K562 (cell line): Measurements from ENCODE around the gene EMC10. TPM values are rescaled to one million over a fixed set of nuclear protein-coding genes. Genes with fewer than 3 reads are reported as not detected.

Experiments
- ATAC-seq: fragments of 200-7000 bp; cut with Tn5 transposase; 3 replicates; pipeline ENCODE4 v1.9.1; 2020; ENCODE audit warnings: moderate library complexity
- BruUV-seq: library from RNA; stranded (reverse); fragments of 400-500 nt; replicated peaks from 2 replicates; lab custom pipeline; 2021; lab: Mats Ljungman, UMichigan
- CTCF ChIA-PET: fragments of 300-600 bp; formaldehyde crosslinking; extraction: SDS; loops from one replicate; lab custom pipeline; 2021; ENCODE audit warnings: low intra/inter-chr PET ratio; lab: Yijun Ruan, JAX
- POLR2A ChIA-PET: fragments of 300-600, 350-650 bp; sonication (Branson Sonifier 250); formaldehyde crosslinking; extraction: SDS; loops from one replicate; lab custom pipeline; 2021; ENCODE audit warnings: antibody characterized with exemption, inconsistent platforms; lab: Yijun Ruan, JAX
- DNase-seq, 4 experiments: peaks; one replicate each; pipeline versions ENCODE4 v3.0.0 to v3.0.0-alpha.2; 2011 to 2018; ENCODE audit warnings: low spot score in 3 of 4, mixed read lengths in 3 of 4; ENCODE audit errors: extremely low read depth in 1 of 4
- FAIRE-seq: peaks from 2 replicates; lab custom pipeline; 2011; peaks lifted over from hg19 to GRCh38; lab: Jason Lieb, UNC
- H2AFZ ChIP-seq: 2 replicates; pipeline ENCODE4 v1.6.0; 2011; ENCODE audit warnings: low read depth, low read length, control low read depth, inconsistent platforms
- H3K27ac ChIP-seq: fragments of 200-600 bp; 3 replicates; pipeline ENCODE4 v1.8.0; 2011; ENCODE audit warnings: low read depth, mild to moderate bottlenecking, control low read depth, inconsistent platforms, low read length, moderate library complexity, mixed read lengths; ENCODE audit errors: extremely low read depth
- H3K27me3 ChIP-seq, 2 experiments: fragments of 300-600 bp in 1 of 2; 2 replicates in 1 of 2; 3 replicates in 1 of 2; pipeline versions ENCODE4 v1.6.0 to v1.8.0; 2011; ENCODE audit warnings: inconsistent platforms in 2 of 2, low read length in 2 of 2, mild to moderate bottlenecking in 1 of 2, mixed read lengths in 1 of 2, moderate library complexity in 1 of 2; ENCODE audit not compliant: control insufficient read depth in 2 of 2, insufficient read depth in 2 of 2
- H3K36me3 ChIP-seq: fragments of 300-600 bp; 3 replicates; pipeline ENCODE4 v1.8.0; 2011; ENCODE audit warnings: mild to moderate bottlenecking, low read length, inconsistent platforms; ENCODE audit not compliant: control insufficient read depth, insufficient read depth
- H3K4me1 ChIP-seq, 2 experiments: fragments of 200-600 bp in 1 of 2; replicated peaks in 1 of 2; 2 replicates in 1 of 2; 3 replicates in 1 of 2; pipeline versions ENCODE4 v1.5.1 to v1.8.0; 2011; ENCODE audit warnings: inconsistent platforms in 2 of 2, low read length in 2 of 2, mild to moderate bottlenecking in 1 of 2, mixed read lengths in 1 of 2, moderate library complexity in 1 of 2; ENCODE audit not compliant: control insufficient read depth in 2 of 2, insufficient read depth in 2 of 2
- H3K4me2 ChIP-seq: 2 replicates; pipeline ENCODE4 v1.6.1; 2011; ENCODE audit warnings: low read length, control low read depth, inconsistent platforms, mixed read lengths; ENCODE audit not compliant: insufficient read depth
- H3K4me3 ChIP-seq: fragments of 200-600 bp; sonication (generic), shearing (Covaris generic); 2 replicates; pipeline ENCODE4 v1.5.1; 2016; ENCODE audit warnings: control low read depth, inconsistent platforms
- H3K79me2 ChIP-seq: fragments of 200-600 bp; 3 replicates; pipeline ENCODE4 v1.8.0; 2011; ENCODE audit warnings: low read length, inconsistent platforms; ENCODE audit not compliant: control insufficient read depth, insufficient read depth
- H3K9ac ChIP-seq, 2 experiments: 2 replicates each; pipeline versions ENCODE4 v1.6.0 to v1.6.1; 2011; ENCODE audit warnings: low read depth in 2 of 2, low read length in 2 of 2, control low read depth in 1 of 2, inconsistent platforms in 1 of 2, mild to moderate bottlenecking in 1 of 2, mixed read lengths in 1 of 2; ENCODE audit not compliant: insufficient read depth in 1 of 2
- H3K9me1 ChIP-seq: one replicate; pipeline ENCODE4 v1.6.0; 2011; ENCODE audit warnings: inconsistent platforms, mild to moderate bottlenecking, low read length, moderate library complexity; ENCODE audit not compliant: control insufficient read depth, insufficient read depth
- H3K9me3 ChIP-seq: replicated peaks from 2 replicates; pipeline ENCODE4 v1.5.1; 2011; ENCODE audit warnings: low read depth, low read length, inconsistent platforms; ENCODE audit not compliant: control insufficient read depth, insufficient read depth
- H4K20me1 ChIP-seq: replicated peaks from 2 replicates; pipeline ENCODE4 v1.6.1; 2011; ENCODE audit warnings: low read length, inconsistent platforms, mixed read lengths; ENCODE audit not compliant: control insufficient read depth, insufficient read depth
- BRF1 ChIP-seq: IDR thresholded peaks from 3 replicates; pipeline ENCODE4 v1.6.1; 2011; ENCODE audit warnings: borderline replicate concordance, mild to moderate bottlenecking; ENCODE audit not compliant: insufficient read length; ENCODE audit errors: extremely low read depth
- CBX2 ChIP-seq: fragments of 200-600 bp; sonication (generic); IDR thresholded peaks from one replicate; pipeline ENCODE4 v1.6.1; 2012; ENCODE audit warnings: mild to moderate bottlenecking, low read length, inconsistent platforms; ENCODE audit not compliant: insufficient read depth, poor library complexity, severe bottlenecking
- KDM2B ChIP-seq: fragments of 250-450 bp; sonication (Bioruptor Pico); IDR thresholded peaks from 2 replicates; pipeline ENCODE4 v1.8.0; 2021; ENCODE audit warnings: mild to moderate bottlenecking, moderate library complexity
- PTRF ChIP-seq: fragments of 450-650 bp; IDR thresholded peaks from 2 replicates; pipeline ENCODE4 v1.6.1; 2016; ENCODE audit warnings: mild to moderate bottlenecking, missing genetic modification characterization, missing compliant biosample characterization
- U2AF1 ChIP-seq: fragments of 200-400 bp; formaldehyde crosslinking; optimal IDR thresholded peaks from 2 replicates; pipeline ENCODE3; 2017; ENCODE audit warnings: mild to moderate bottlenecking, low read depth, low read length, moderate library complexity
- ZNF830 ChIP-seq: fragments of 250-450 bp; sonication (Bioruptor Pico); IDR thresholded peaks from 2 replicates; pipeline ENCODE4 v1.5.0; 2021; ENCODE audit warnings: mild to moderate bottlenecking
- WGBS: fragments of 100-300 bp; shearing (Covaris generic); methylation state at CpG from one replicate; pipeline ENCODE4 v1.1.6; 2016; ENCODE audit warnings: low coverage, mixed read lengths; ENCODE audit not compliant: insufficient coverage; ENCODE audit errors: missing lambda C conversion rate; 5-methylcytosine and 5-hydroxymethylcytosine counted together
- in situ Hi-C: fragments of 300-500 bp; cut with MboI; formaldehyde crosslinking; loops from 4 replicates; pipeline ENCODE4 v1.15.0; 2018; ENCODE audit warnings: inconsistent platforms, mixed read lengths
- intact Hi-C: fragments of 100-400 bp; cut with micrococcal nuclease; formaldehyde crosslinking; loops from 2 replicates; pipeline ENCODE4 v1.14.2; 2022
- polyA plus RNA-seq, 8 experiments: library from polyadenylated mRNA; depleted of rRNA in 4 of 8; stranded (reverse) in 5 of 8; unstranded in 3 of 8; fragments of >200 nt; fragmentation: Nextera tagmentation in 2 of 8; fragmentation: Illumina TruSeq in 1 of 8; extraction: Ambion mirVana in 2 of 8; extraction: Trizol in 1 of 8; gene quantifications; 2 replicates each; pipeline versions ENCODE4 v1.2.1 to v1.2.3, GENCODE V29; 2011 to 2014; ENCODE audit warnings: inconsistent platforms in 1 of 8, missing spikeins in 1 of 8
- total RNA-seq, 7 experiments: library from RNA; depleted of rRNA in 6 of 7; stranded (reverse); fragments of >200 nt in 6 of 7; fragmentation: Illumina TruSeq in 2 of 7; extraction: Trizol in 2 of 7; gene quantifications; 2 replicates each; pipeline versions ENCODE4 v1.2.1 to v1.2.3, GENCODE V29; 2011 to 2021; ENCODE audit warnings: low replicate concordance in 1 of 7

Gene EMC10
- total and polyA plus RNA-seq, 9 of the 15 experiments (the other 6 are each of a cell fraction or from before 2014, with no cell fraction given), result 1.4 to 46.0 (median 13.1) TPM

- Histone ChIP-seq H3K9me1 (no peaks in the 10 kb centered on the region), H3K79me2 (no peaks in the 10 kb centered on the region), H3K36me3 (no peaks in the 10 kb centered on the region), H2AFZ (no peak overlapping the region), H4K20me1 (no peaks in the 10 kb centered on the region), H3K27me3 (no peaks in the 10 kb centered on the region), H3K4me3 (no peak overlapping the region), H3K4me2 (no peak overlapping the region), H3K9ac (no peak overlapping the region), H3K27ac (no peak overlapping the region), H3K4me1 (peaks cover 3 to 31% of the 10 kb centered on the region in 2 experiments; a peak in 4 of 5 replicates), H3K9me3 (no peaks in the 10 kb centered on the region)
- no peak for DNase-seq
- BruUV-seq, result no TSS peak
- intact Hi-C loops, result no loop called here
- CTCF ChIA-PET, result no interaction called here
- POLR2A ChIA-PET, result no interaction called here
- in situ Hi-C loops, result no loop called here
- ATAC-seq, result no peak
- no peak for FAIRE-seq
- WGBS, result 46% methylated on average over 5 of the region's 8 CpGs
- TF ChIP-seq KDM2B (CRISPR knock-in tag), result no peak
- TF ChIP-seq ZNF830 (CRISPR knock-in tag), result no peak
- no peak for TF ChIP-seq CBX2
- TF ChIP-seq U2AF1, result no peak
- no peak for TF ChIP-seq BRF1
- TF ChIP-seq PTRF (tag), result no peak
Measured at GRCh38 chr19:50497022-50497405, 20.7 kb downstream of the EMC10 start.
